Stimulated activated CD4-positive, alpha-beta T cell treated with anti-CD3 and anti-CD28 coated beads, TNF-alpha, amount 100 ng/mL, for 24 hours (primary cell): ENCODE measurements around the gene ALG1L2.
"Not testable (repeated sequence)": the region's sequence is repeated elsewhere in the genome, so short reads cannot be mapped to it uniquely, and the experiment has no call there.

Source experiments
- DNase-seq, 3 experiments: peaks; one replicate each; pipeline ENCODE4 v3.0.0-alpha.2; 2020; ENCODE audit warnings: low read depth in 3 of 3

The ALG1L2 gene

GRCh38 chr3:130122891-130123775 is 41.5 kb downstream of the ALG1L2 start:
- not testable (repeated sequence) for DNase-seq

GRCh38 chr3:130125406-130125805 is 43.8 kb downstream of the ALG1L2 start:
- not testable (repeated sequence) for DNase-seq

- not testable (repeated sequence) for DNase-seq
Observed at GRCh38 chr3:130136337-130136736, 54.7 kb downstream of the ALG1L2 start.

GRCh38 chr3:130137685-130138084 is 56.1 kb downstream of the ALG1L2 start:
- DNase-seq, result not testable (repeated sequence)

GRCh38 chr3:130138992-130139391 is 57.4 kb downstream of the ALG1L2 start:
- DNase-seq, result not testable (repeated sequence)

- not testable (repeated sequence) for DNase-seq
Observed at GRCh38 chr3:130140756-130141155, 59.1 kb downstream of the ALG1L2 start.

GRCh38 chr3:130143648-130144327 is 62.2 kb downstream of the ALG1L2 start:
- not testable (repeated sequence) for DNase-seq

- not testable (repeated sequence) for DNase-seq
Observed at GRCh38 chr3:130144328-130144650, 62.7 kb downstream of the ALG1L2 start.

GRCh38 chr3:130145456-130145855 is 63.8 kb downstream of the ALG1L2 start:
- not testable (repeated sequence) for DNase-seq

GRCh38 chr3:130146465-130146864 is 64.8 kb downstream of the ALG1L2 start:
- not testable (repeated sequence) for DNase-seq
